Neural cell (in vitro differentiated cells): ENCODE measurements around the gene PCDHGA4.

Experiments used
- EZH2 ChIP-seq: fragments of 200-600, 300-800 bp; shearing (Covaris generic), sonication (generic); IDR thresholded peaks from 2 replicates; pipeline ENCODE4 v1.6.1; 2014; ENCODE audit warnings: antibody characterized with exemption, low read length, borderline replicate concordance, mild to moderate bottlenecking; ENCODE audit not compliant: insufficient read depth, poor library complexity, severe bottlenecking
- MXI1 ChIP-seq: fragments of 450-650 bp; conservative IDR thresholded peaks from 2 replicates; pipeline ENCODE4 v1.6.1; 2014; ENCODE audit warnings: antibody characterized with exemption, mild to moderate bottlenecking; ENCODE audit not compliant: poor library complexity, severe bottlenecking
- POLR2AphosphoS5 ChIP-seq: IDR thresholded peaks from 2 replicates; pipeline ENCODE4 v1.6.1; 2012
- SMC3 ChIP-seq: fragments of 450-650 bp; conservative IDR thresholded peaks from 2 replicates; pipeline ENCODE4 v1.6.1; 2014; ENCODE audit warnings: antibody characterized with exemption, mild to moderate bottlenecking, moderate library complexity; ENCODE audit not compliant: poor library complexity
- TAF1 ChIP-seq: IDR thresholded peaks from 2 replicates; pipeline ENCODE4 v1.6.1; 2012; ENCODE audit warnings: low read depth
- TF ChIP-seq, protein P1 (sequence below): fragments of 450-650 bp; IDR thresholded peaks from 2 replicates; pipeline ENCODE4 v1.5.1; 2014; ENCODE audit warnings: antibody characterized with exemption, mild to moderate bottlenecking, moderate library complexity; ENCODE audit not compliant: poor library complexity, severe bottlenecking
- TF ChIP-seq, protein P2 (sequence below): IDR thresholded peaks from 2 replicates; pipeline ENCODE4 v1.6.1; 2012; ENCODE audit warnings: borderline replicate concordance

GRCh38 chr5:141328231-141328630 is 26.6 kb upstream of the PCDHGA4 start:
- TF ChIP-seq EZH2 (no peak), TAF1 (no peak), MXI1 (no peak), POLR2AphosphoS5 (no peak), SMC3 (no peak)
- TF ChIP-seq, protein P1, sequence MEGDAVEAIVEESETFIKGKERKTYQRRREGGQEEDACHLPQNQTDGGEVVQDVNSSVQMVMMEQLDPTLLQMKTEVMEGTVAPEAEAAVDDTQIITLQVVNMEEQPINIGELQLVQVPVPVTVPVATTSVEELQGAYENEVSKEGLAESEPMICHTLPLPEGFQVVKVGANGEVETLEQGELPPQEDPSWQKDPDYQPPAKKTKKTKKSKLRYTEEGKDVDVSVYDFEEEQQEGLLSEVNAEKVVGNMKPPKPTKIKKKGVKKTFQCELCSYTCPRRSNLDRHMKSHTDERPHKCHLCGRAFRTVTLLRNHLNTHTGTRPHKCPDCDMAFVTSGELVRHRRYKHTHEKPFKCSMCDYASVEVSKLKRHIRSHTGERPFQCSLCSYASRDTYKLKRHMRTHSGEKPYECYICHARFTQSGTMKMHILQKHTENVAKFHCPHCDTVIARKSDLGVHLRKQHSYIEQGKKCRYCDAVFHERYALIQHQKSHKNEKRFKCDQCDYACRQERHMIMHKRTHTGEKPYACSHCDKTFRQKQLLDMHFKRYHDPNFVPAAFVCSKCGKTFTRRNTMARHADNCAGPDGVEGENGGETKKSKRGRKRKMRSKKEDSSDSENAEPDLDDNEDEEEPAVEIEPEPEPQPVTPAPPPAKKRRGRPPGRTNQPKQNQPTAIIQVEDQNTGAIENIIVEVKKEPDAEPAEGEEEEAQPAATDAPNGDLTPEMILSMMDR = no peak
- TF ChIP-seq, protein P2, sequence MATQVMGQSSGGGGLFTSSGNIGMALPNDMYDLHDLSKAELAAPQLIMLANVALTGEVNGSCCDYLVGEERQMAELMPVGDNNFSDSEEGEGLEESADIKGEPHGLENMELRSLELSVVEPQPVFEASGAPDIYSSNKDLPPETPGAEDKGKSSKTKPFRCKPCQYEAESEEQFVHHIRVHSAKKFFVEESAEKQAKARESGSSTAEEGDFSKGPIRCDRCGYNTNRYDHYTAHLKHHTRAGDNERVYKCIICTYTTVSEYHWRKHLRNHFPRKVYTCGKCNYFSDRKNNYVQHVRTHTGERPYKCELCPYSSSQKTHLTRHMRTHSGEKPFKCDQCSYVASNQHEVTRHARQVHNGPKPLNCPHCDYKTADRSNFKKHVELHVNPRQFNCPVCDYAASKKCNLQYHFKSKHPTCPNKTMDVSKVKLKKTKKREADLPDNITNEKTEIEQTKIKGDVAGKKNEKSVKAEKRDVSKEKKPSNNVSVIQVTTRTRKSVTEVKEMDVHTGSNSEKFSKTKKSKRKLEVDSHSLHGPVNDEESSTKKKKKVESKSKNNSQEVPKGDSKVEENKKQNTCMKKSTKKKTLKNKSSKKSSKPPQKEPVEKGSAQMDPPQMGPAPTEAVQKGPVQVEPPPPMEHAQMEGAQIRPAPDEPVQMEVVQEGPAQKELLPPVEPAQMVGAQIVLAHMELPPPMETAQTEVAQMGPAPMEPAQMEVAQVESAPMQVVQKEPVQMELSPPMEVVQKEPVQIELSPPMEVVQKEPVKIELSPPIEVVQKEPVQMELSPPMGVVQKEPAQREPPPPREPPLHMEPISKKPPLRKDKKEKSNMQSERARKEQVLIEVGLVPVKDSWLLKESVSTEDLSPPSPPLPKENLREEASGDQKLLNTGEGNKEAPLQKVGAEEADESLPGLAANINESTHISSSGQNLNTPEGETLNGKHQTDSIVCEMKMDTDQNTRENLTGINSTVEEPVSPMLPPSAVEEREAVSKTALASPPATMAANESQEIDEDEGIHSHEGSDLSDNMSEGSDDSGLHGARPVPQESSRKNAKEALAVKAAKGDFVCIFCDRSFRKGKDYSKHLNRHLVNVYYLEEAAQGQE = no peak
